HK-2 (cell line): ENCODE measurements around the gene PRSS38.

ENCODE experiments used
- DNase-seq: peaks from one replicate; pipeline ENCODE4 v3.0.0-alpha.2; 2018; ENCODE audit not compliant: unreplicated experiment

Gene PRSS38

DNA sequence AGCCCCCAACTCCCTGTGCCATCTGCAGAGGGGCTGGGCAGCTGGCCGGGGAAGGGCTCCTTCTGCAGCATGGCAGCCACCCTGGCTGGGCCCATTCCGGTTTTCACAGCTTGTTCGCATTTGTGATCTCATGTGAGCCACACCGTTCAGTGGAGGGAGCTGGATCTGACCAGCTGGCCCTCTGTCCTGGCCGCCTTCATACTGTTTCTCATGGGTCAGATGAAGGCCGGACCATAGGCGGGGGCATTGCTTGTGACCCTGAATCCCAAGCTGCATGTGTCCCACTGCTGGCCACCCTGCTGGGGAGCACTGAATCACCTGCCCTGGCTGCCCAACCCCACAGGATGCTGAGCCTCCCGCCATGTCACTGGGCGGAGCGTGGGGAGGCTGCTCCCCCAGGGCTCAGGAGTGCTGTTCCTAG, 36.4 kb upstream of the PRSS38 start:
- no peak for DNase-seq

DNA sequence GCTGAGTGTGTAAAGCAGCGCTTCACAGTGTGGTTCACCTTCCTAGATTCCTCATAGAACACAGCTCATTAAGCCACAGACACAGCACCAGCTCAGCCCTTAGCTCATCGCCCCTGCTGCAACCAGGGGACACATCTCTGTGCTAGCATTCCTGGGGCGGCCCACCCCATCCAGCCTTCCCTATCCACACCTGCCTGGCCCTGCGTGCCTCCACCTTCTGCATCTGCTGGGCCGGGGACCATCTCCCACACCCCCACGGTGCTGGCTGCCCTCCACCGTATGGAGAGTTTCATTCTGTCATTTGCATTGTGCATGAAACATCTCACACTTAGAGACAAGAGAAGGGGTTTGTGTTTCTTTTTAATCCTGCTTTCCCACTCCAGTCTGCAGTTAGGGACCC, 35.8 kb upstream of the PRSS38 start:
- DNase-seq: no peak

DNA sequence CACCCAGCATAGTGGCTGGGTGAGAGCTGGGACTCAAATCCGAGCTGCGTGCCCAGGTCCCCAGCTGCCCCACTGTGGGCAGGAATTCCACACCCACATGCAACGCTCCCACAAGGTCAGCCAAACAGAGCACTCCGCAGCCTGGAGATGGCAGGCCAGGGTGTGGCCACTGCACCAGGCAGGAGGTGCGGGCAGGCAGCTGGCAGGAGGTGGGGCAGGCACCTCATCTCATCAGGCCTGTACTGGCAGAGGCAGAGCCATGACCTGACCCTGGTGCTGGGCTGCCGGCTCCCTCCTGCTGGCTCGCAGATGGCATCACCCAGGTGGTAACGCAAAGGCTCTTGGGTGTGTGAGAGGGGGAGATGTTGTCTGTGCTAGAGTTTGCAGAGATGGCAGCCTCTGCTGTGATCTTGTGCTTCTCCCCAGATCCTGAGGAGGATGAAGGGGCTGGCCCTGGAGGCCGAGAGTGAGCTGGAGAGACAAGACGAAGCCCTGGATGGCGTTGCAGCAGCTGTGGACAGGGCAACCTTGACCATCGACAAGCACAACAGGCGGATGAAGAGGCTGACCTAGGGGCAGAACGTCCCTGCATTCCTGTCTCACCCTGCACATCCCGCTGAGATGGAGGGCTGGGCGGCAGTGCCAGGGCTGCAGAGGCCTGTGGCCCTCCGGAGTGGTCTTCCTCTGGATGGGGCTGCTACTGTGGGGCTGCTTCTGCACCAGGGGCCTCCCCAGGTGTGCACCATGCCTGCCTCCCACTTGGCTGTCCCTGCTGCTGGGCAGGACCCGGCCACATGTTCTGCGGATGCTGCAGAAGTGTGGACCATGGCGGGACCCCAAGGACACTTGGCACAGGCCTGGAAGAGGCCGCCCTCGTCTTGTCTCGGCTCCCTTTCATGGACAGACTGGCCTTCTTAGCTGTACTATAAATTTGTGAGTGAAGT, 35.1 kb upstream of the PRSS38 start:
- no peak for DNase-seq

DNA sequence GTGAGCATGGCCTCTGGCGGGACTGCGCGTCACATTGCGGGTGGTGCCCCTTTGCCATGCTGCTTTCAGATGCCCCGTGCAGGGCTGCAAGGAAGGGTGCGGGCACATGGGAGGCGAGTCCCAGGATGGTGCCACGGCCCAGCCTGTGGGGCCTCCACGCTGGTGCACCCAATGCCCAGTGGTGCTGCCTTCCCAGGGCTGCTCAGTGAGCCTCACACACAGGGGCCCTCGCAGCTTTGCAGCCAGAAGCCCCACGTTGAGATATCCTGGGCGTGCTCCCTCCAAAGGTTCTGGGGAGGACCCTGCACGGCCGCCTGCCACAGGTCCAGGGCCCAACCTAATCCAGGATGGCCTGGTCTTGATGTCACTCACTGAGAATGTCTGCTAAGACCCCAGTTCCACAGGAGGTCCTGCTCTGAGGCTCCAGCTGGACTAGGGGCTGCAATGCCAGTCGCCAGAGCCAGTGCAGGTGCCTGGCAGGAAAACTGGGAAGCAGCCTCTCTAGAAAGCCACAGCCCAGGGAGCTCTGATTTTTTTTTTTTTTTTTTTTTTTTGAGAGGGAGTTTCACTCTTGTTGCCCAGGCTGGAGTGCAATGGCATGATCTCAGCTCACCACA, 34.1 kb upstream of the PRSS38 start:
- DNase-seq: no peak

GRCh38 chr1:227782226-227782625, 33.2 kb upstream of the PRSS38 start:
- DNase-seq: no peak

GRCh38 chr1:227785094-227785804, 30.2 kb upstream of the PRSS38 start:
- DNase-seq: no peak

- no peak for DNase-seq
Measured at GRCh38 chr1:227785805-227786671, 29.4 kb upstream of the PRSS38 start.

DNA sequence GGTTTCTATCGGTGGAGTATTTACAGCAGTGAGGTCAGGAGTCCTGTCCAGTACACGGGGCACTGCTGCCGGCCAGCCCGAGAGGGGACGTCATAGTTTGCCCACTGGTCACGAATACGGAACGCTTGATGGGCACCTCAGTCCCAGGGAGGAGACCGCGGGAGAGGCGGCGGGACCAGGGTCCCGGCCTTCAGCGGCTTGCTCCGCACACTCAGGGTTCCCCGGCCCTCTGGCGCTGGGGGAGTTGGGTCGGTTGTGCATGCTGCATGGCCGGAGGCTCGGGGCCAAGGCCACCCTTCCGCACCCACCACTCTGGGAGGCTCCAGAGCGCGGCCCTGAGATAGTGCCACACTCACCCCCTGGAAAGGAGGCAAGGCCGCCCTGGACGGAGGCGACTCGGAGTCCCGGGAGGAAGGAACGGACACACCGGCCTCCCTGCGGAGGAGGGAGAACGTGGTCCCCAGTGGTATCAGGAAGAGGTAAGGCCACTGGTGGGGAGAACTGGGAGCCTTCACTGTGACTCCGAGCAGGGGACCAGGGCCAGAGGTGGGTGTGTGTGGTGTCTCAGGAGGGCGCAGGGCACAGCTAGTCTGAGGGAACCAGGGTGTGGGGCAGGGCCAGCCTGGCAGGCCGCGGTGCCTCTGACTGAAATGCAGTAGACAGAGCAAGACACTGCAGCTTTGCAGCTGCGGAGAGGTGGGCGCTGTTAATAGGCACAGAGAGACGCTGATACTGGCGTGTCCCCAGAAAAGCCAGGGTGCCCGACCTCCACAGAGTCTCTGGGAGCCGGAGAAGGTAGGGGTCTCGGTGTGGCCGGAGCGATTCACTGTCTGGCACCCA, 28.6 kb upstream of the PRSS38 start:
- no peak for DNase-seq

GRCh38 chr1:227787513-227788270, 27.8 kb upstream of the PRSS38 start:
- DNase-seq: peak; percentile 98

GRCh38 chr1:227788271-227789083, 27.0 kb upstream of the PRSS38 start:
- no peak for DNase-seq

- no peak for DNase-seq
Measured at GRCh38 chr1:227789084-227790033, 26.1 kb upstream of the PRSS38 start.

DNA sequence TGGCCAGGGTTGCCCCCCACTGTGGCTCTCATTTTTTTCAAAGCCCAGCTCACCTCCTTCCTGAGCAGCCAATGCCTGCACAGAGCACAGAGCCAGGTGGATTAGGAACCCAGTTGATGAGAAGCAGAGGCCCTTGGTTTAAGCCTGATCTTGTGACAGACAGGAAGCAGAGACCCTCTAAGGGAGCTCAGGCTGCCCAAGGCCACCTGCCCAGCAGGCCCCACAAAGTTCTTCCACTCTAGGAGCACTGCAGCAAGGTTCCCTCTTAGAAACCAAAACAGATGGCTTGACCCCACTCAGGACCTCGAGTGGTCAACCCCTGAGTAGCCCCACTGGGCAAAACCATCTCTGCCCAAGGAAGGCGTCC, 25.5 kb upstream of the PRSS38 start:
- no peak for DNase-seq

DNA sequence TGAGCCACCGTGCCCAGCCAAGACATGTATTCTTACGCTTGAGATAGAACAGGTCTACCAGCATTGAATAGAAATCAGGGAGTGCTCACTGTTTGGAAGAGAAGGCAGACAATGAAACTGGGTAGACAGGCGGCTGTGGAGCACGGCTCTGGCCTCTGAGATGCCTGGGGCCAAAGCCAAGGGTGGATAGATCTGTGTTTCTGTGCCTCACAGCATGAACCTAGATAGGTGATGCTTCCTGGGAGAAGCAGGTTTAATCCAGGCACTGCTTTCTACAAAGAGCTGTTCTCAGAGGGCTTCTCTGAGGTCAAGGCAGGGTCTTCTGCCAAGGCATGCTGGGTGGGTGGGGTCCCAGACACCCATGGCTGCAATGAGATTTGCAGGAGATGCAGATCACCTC, 24.6 kb upstream of the PRSS38 start:
- DNase-seq: no peak

DNA sequence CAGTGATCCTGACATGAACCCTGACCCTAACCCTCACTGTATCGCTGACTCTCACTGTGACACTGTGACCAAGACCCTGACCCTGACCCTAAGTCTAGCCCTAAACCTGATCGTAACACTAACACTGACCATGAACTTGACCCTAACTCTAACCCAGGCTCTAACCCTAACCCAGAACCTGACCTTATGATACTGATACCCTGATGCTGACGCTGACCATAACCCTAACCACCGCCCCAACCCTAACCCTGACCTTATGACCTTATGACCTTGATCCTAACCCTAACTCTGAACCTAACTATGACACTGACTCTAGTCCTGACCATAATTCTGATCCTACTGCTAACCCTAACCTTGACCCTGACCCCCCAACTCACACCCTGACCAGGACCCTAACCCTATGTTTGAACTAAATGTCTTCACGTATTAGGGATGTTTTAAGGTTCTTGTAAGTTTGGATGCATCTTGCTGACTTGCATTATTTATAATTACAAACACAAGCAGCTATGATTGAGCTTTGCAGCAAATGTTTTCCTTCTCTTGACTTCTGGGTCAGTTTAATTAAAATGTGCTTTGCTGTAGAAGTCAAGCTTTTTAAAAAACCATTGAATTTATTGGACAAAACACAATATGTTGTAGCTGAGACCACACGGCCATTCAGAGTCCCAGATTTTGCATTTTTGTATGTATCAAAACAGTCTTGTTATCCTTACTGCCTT, 23.9 kb upstream of the PRSS38 start:
- no peak for DNase-seq

- no peak for DNase-seq
Measured at GRCh38 chr1:227792216-227793078, 23.0 kb upstream of the PRSS38 start.
